Ectodermal cell (in vitro differentiated cells): ENCODE results near the gene BRPF1.
A peak's percentile ranks its signal among the peaks of the same experiment; 100 is the strongest.

Experiments used
- H3K27ac ChIP-seq: 2 replicates; pipeline ENCODE4 v1.7.0; 2013; ENCODE audit warnings: mild to moderate bottlenecking, low read depth, low read length; ENCODE audit not compliant: insufficient read depth, poor library complexity, severe bottlenecking
- H3K27me3 ChIP-seq: 2 replicates; pipeline ENCODE4 v1.7.0; 2013; ENCODE audit warnings: mild to moderate bottlenecking, low read length; ENCODE audit not compliant: insufficient read depth, control insufficient read depth, poor library complexity, severe bottlenecking
- H3K36me3 ChIP-seq: one replicate; pipeline ENCODE4 v1.7.0; 2013; ENCODE audit warnings: low read length; ENCODE audit not compliant: control insufficient read depth, insufficient read depth
- H3K4me1 ChIP-seq: one replicate; pipeline ENCODE4 v1.7.0; 2013; ENCODE audit warnings: low read length; ENCODE audit not compliant: control insufficient read depth, insufficient read depth
- H3K4me3 ChIP-seq: 2 replicates; pipeline ENCODE4 v1.7.0; 2013; ENCODE audit warnings: low read depth, low read length, control low read depth; ENCODE audit not compliant: insufficient read depth
- H3K9me3 ChIP-seq: 2 replicates; pipeline ENCODE4 v1.7.0; 2013; ENCODE audit warnings: mild to moderate bottlenecking, low read length, moderate library complexity; ENCODE audit not compliant: control insufficient read depth
- WGBS, 2 experiments: methylation state at CpG; one replicate each; pipeline ENCODE4 v1.1.7; 2013; ENCODE audit warnings: missing lambda C conversion rate in 2 of 2; 5-methylcytosine and 5-hydroxymethylcytosine counted together

Gene BRPF1

GRCh38 chr3:9729419-9729818 lies 2.1 kb upstream of the BRPF1 start:
- 90 to 91% methylated on average over 10 of the region's 10 CpGs for WGBS, 2 experiments
- H3K27ac ChIP-seq, result no peak overlapping the region
- no peaks in the 10 kb centered on the region for H3K27me3 ChIP-seq
- H3K4me1 ChIP-seq, result peaks cover 9% of the 10 kb centered on the region
- no peak overlapping the region for H3K4me3 ChIP-seq
- peaks cover 3% of the 10 kb centered on the region for H3K36me3 ChIP-seq
- no peaks in the 10 kb centered on the region for H3K9me3 ChIP-seq

- 5% methylated on average over 16 of the region's 17 CpGs for WGBS, 2 experiments
- Histone ChIP-seq H3K36me3 (peaks cover 8% of the 10 kb centered on the region), H3K27me3 (no peaks in the 10 kb centered on the region), H3K4me1 (peaks cover 9% of the 10 kb centered on the region), H3K9me3 (no peaks in the 10 kb centered on the region), H3K4me3 (peak overlapping the region; percentile 94), H3K27ac (no peak overlapping the region)
Observed at GRCh38 chr3:9730657-9731205, 804 bp upstream of the BRPF1 start.

DNA sequence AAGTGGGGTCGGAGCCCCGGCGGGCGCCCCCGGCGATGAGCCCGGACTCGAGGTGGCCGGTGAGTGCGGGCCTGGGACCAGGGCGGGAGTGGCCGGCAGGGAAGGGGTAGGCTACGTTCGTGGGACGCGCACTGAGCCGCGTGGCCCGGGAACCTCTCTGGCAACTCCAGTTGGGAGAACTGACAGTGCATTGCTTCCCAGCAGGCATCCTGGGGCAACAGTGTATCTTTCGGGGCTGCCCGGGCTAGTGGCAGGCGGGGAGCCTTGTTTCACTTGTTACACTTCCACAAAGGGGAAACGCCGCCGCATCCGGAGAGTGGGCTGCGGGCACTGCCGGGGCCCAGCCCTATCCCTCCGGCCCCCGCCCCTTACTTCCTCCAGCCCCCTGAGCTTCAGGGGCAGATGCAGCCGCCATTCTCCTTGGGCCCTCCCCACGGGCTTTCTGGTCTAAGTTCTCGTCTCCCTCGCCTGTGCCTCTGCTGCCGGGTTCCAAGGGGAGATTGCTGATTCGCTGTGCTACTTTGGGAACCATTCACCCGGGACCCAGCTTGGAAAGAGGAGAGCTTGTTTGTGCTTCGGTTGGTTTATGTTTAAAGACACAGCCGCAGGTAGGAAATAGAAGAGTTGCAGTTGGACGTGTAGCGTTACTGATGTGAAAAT lies 675 bp downstream of the BRPF1 start:
- H3K4me1 ChIP-seq, result peaks cover 9% of the 10 kb centered on the region
- peaks cover 16% of the 10 kb centered on the region for H3K36me3 ChIP-seq
- 6 to 7% methylated on average over 41 of the region's 41 CpGs for WGBS, 2 experiments
- no peaks in the 10 kb centered on the region for H3K27me3 ChIP-seq
- H3K9me3 ChIP-seq, result no peaks in the 10 kb centered on the region
- peak overlapping the region; percentile 94 for H3K4me3 ChIP-seq
- H3K27ac ChIP-seq, result peak overlapping the region; percentile 98

DNA sequence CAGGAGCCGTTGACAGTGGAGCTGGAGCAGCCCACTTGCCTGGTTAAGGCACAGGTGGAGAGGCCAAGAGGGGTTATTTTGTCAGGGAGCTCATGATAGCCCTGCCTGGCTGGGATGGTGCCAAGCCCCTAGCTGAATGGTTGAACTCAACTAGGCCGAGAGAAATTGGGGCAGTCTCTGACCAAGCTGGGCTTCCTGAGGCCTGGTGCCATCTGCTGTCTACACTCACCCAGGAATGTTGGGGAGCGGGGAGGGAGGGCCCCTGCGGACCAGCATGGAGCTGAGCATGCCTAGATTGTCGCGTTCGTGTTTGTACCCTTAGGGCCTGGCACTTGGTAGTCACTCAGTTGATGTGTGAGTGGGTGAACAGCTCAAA lies 1.2 kb downstream of the BRPF1 start:
- 78% methylated on average over 7 of the region's 7 CpGs for whole genome bisulfite sequencing, 2 experiments
- no peak overlapping the region for H3K27ac ChIP-seq

GRCh38 chr3:9736831-9737230 lies 5.3 kb downstream of the BRPF1 start:
- Histone ChIP-seq H3K4me3 (no peak overlapping the region), H3K9me3 (no peaks in the 10 kb centered on the region), H3K36me3 (peaks cover 58% of the 10 kb centered on the region), H3K27me3 (no peaks in the 10 kb centered on the region), H3K4me1 (peaks cover 9% of the 10 kb centered on the region), H3K27ac (no peak overlapping the region)
- WGBS, 2 experiments, result 92 to 98% methylated on average over 2 of the region's 2 CpGs

More for the DNA sequence above, 1.2 kb downstream of the BRPF1 start:
- Histone ChIP-seq H3K27me3 (no peaks in the 10 kb centered on the region), H3K9me3 (no peaks in the 10 kb centered on the region), H3K4me1 (peaks cover 9% of the 10 kb centered on the region), H3K36me3 (peaks cover 21% of the 10 kb centered on the region), H3K4me3 (peak overlapping the region; percentile 94)

DNA sequence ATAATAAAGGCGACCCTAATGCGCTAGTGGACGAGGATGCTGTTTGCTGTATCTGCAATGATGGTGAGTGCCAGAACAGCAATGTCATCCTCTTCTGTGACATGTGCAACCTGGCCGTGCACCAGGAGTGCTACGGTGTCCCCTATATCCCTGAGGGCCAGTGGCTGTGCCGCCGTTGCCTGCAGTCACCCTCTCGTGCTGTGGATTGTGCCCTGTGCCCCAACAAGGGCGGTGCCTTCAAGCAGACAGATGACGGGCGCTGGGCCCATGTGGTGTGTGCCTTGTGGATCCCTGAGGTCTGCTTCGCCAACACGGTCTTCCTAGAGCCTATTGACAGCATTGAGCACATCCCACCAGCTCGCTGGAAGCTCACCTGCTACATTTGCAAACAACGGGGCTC lies 7.6 kb downstream of the BRPF1 start:
- Histone ChIP-seq H3K4me3 (no peak overlapping the region), H3K36me3 (peaks cover 78% of the 10 kb centered on the region), H3K4me1 (no peaks in the 10 kb centered on the region), H3K9me3 (no peaks in the 10 kb centered on the region), H3K27ac (no peak overlapping the region), H3K27me3 (no peaks in the 10 kb centered on the region)
- WGBS, 2 experiments, result 95 to 96% methylated on average over 15 of the region's 15 CpGs

- WGBS, 2 experiments, result 93% methylated on average over 1 of the region's 1 CpG; no CpG with 5 or more reads in 1 of the 2 experiments
- Histone ChIP-seq H3K4me1 (no peaks in the 10 kb centered on the region), H3K4me3 (no peak overlapping the region), H3K9me3 (no peaks in the 10 kb centered on the region), H3K27me3 (no peaks in the 10 kb centered on the region), H3K36me3 (peaks cover 86% of the 10 kb centered on the region), H3K27ac (no peak overlapping the region)
Observed at GRCh38 chr3:9742560-9742959, 11.0 kb downstream of the BRPF1 start.

GRCh38 chr3:9743548-9743947 lies 12.0 kb downstream of the BRPF1 start:
- WGBS, 2 experiments, result 95 to 97% methylated on average over 18 of the region's 18 CpGs
- Histone ChIP-seq H3K27ac (no peak overlapping the region), H3K27me3 (no peaks in the 10 kb centered on the region), H3K4me1 (no peaks in the 10 kb centered on the region), H3K4me3 (no peak overlapping the region), H3K36me3 (peaks cover 79% of the 10 kb centered on the region), H3K9me3 (no peaks in the 10 kb centered on the region)

- H3K4me3 ChIP-seq, result no peak overlapping the region
- no peak overlapping the region for H3K27ac ChIP-seq
- H3K36me3 ChIP-seq, result peaks cover 75% of the 10 kb centered on the region
- H3K4me1 ChIP-seq, result no peaks in the 10 kb centered on the region
- H3K9me3 ChIP-seq, result no peaks in the 10 kb centered on the region
- H3K27me3 ChIP-seq, result no peaks in the 10 kb centered on the region
- 94 to 96% methylated on average over 13 of the region's 13 CpGs for WGBS, 2 experiments
Observed at GRCh38 chr3:9744162-9744561, 12.6 kb downstream of the BRPF1 start.

DNA sequence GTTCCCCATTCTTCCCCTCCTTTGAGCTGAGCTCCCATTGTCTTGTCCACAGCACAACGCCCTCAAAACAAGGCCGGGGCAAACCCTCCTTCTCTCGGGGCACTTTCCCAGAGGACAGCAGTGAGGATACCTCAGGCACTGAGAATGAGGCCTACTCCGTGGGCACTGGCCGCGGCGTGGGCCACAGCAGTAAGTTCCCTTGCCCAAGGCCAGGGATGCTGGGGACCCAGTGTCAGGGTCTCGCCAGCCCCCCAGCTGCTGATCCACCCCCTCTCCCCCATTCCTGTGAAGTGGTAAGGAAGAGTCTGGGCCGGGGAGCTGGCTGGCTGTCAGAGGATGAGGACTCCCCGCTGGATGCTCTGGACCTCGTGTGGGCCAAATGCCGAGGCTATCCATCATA lies 14.0 kb downstream of the BRPF1 start:
- H3K36me3 ChIP-seq, result peaks cover 61% of the 10 kb centered on the region
- no peaks in the 10 kb centered on the region for H3K9me3 ChIP-seq
- H3K27ac ChIP-seq, result no peak overlapping the region
- H3K4me3 ChIP-seq, result no peak overlapping the region
- WGBS, 2 experiments, result 95 to 96% methylated on average over 12 of the region's 12 CpGs
- no peaks in the 10 kb centered on the region for H3K27me3 ChIP-seq
- H3K4me1 ChIP-seq, result peaks cover under 1% of the 10 kb centered on the region
